PC-3 (cell line): Measurements from ENCODE around the gene SCN2B. TPM values are rescaled to one million over a fixed set of nuclear protein-coding genes. Genes with fewer than 3 reads are reported as not detected.

ENCODE experiments used
- ATAC-seq: fragments of 200-7000 bp; cut with Tn5 transposase; 2 replicates; pipeline ENCODE4 v1.9.1; 2020; ENCODE audit warnings: mild to moderate bottlenecking, moderate library complexity
- BruUV-seq: library from RNA; stranded (reverse); fragments of 400-500 nt; replicated peaks from 2 replicates; lab custom pipeline; 2021; lab: Mats Ljungman, UMichigan
- CTCF ChIA-PET: fragments of 300-600 bp; sonication (Branson Sonifier 250); formaldehyde crosslinking; loops from one replicate; lab custom pipeline; 2022; ENCODE audit warnings: antibody characterized with exemption; lab: Charles Lee
- POLR2A ChIA-PET: fragments of 300-600 bp; sonication (Branson Sonifier 250); formaldehyde crosslinking; loops from one replicate; lab custom pipeline; 2022; ENCODE audit warnings: antibody characterized with exemption; ENCODE audit not compliant: unreplicated experiment; lab: Charles Lee
- DNase-seq: peaks from one replicate; pipeline ENCODE4 v3.0.0-alpha.2; 2015
- H2AFZ ChIP-seq: fragments of 300-600 bp; sonication (generic); 2 replicates; pipeline ENCODE4 v1.6.0; 2016; ENCODE audit warnings: antibody characterized with exemption, low read length
- H3F3A ChIP-seq: fragments of 300-600 bp; sonication (generic); one replicate; pipeline ENCODE4 v1.6.0; 2017; ENCODE audit warnings: antibody characterized with exemption, low read length, control low read depth, mild to moderate bottlenecking; ENCODE audit not compliant: unreplicated experiment
- H3K27ac ChIP-seq: fragments of 300-600 bp; sonication (generic); 2 replicates; pipeline ENCODE4 v1.5.1; 2016; ENCODE audit warnings: mild to moderate bottlenecking, low read length
- H3K27me3 ChIP-seq: fragments of 300-600 bp; sonication (generic); 2 replicates; pipeline ENCODE4 v1.6.1; 2016; ENCODE audit warnings: low read length, mixed read lengths
- H3K36me3 ChIP-seq: fragments of 300-600 bp; sonication (generic); 2 replicates; pipeline ENCODE4 v1.6.1; 2016; ENCODE audit warnings: low read depth, mixed run types, low read length, mixed read lengths
- H3K4me1 ChIP-seq: fragments of 300-600 bp; sonication (generic); 2 replicates; pipeline ENCODE4 v1.5.1; 2016; ENCODE audit warnings: low read length; ENCODE audit not compliant: insufficient read depth
- H3K4me2 ChIP-seq: fragments of 300-600 bp; sonication (generic); 2 replicates; pipeline ENCODE4 v1.6.0; 2016; ENCODE audit warnings: low read length
- H3K4me3 ChIP-seq: fragments of 300-600 bp; sonication (generic); 2 replicates; pipeline ENCODE4 v1.5.1; 2016; ENCODE audit warnings: mild to moderate bottlenecking, low read length, mixed read lengths
- H3K79me2 ChIP-seq: fragments of 300-600 bp; sonication (generic); 2 replicates; pipeline ENCODE4 v1.6.1; 2017; ENCODE audit warnings: low read length, mixed read lengths
- H3K9ac ChIP-seq: fragments of 300-600 bp; sonication (generic); 2 replicates; pipeline ENCODE4 v1.6.0; 2016; ENCODE audit warnings: mild to moderate bottlenecking, low read length
- H3K9me2 ChIP-seq: fragments of 300-600 bp; sonication (generic); replicated peaks from 2 replicates; pipeline ENCODE4 v1.6.1; 2016; ENCODE audit warnings: mixed run types, low read length, mixed read lengths
- H3K9me3 ChIP-seq: fragments of 300-600 bp; sonication (generic); 2 replicates; pipeline ENCODE4 v1.6.1; 2016; ENCODE audit warnings: low read length, mixed read lengths
- H4K20me1 ChIP-seq: fragments of 300-600 bp; sonication (generic); 2 replicates; pipeline ENCODE4 v1.6.1; 2016; ENCODE audit warnings: low read length, mixed read lengths
- EZH2 ChIP-seq: fragments of 300-600 bp; sonication (generic); IDR thresholded peaks from one replicate; pipeline ENCODE4 v1.6.1; 2017; ENCODE audit warnings: antibody characterized with exemption, mild to moderate bottlenecking, low read length; ENCODE audit not compliant: unreplicated experiment
- EZH2phosphoT487 ChIP-seq: fragments of 300-600 bp; sonication (generic); IDR thresholded peaks from 2 replicates; pipeline ENCODE4 v1.6.1; 2018; ENCODE audit warnings: mild to moderate bottlenecking, antibody characterized with exemption, low read length, borderline replicate concordance
- intact Hi-C: fragments of 100-400 bp; cut with micrococcal nuclease; formaldehyde crosslinking; loops from 2 replicates; pipeline ENCODE4 v1.9.0; 2023
- total RNA-seq: library from RNA; depleted of rRNA; stranded (reverse); fragments of >200 nt; gene quantifications from 2 replicates; pipeline ENCODE4 v1.2.3, GENCODE V29; 2014
- TF ChIP-seq, protein P1 (sequence below): fragments of 300-600 bp; sonication (generic); conservative IDR thresholded peaks from 2 replicates; pipeline ENCODE4 v1.5.1; 2017; ENCODE audit warnings: antibody characterized with exemption, low read depth, mild to moderate bottlenecking, low read length

The SCN2B gene
- total RNA-seq, 1 experiment from 2014 or later: not detected

DNA sequence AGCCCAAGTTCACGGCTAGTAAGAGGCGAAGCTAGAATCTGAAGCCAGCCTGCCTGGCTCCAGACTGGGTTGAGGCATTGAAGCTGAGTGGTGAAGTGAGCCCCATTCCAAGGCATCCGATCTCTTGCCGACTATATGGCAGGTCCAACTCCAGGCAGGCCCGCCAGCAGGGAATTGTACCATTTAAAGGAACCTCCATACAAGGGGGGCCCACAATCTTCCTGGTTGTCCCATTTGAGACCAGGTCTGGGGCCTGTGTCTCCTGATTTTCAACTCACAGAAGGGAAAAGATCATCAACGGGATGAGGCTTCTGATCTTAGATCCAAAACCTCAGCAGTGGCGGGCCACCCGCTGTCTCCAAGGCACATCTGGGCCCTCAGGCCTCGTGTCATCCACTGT lies 4.1 kb downstream of the SCN2B start:
- Histone ChIP-seq H3K27me3 (peaks cover 31% of the 10 kb centered on the region), H3K9me3 (no peaks in the 10 kb centered on the region), H3K4me2 (no peak overlapping the region), H4K20me1 (no peaks in the 10 kb centered on the region), H3K36me3 (no peaks in the 10 kb centered on the region), H3K9me2 (no peaks in the 10 kb centered on the region), H3K4me3 (no peak overlapping the region), H3F3A (no peaks in the 10 kb centered on the region), H3K9ac (no peak overlapping the region), H3K4me1 (peaks cover 19% of the 10 kb centered on the region), H2AFZ (no peak overlapping the region), H3K27ac (no peak overlapping the region), H3K79me2 (no peaks in the 10 kb centered on the region)
- ATAC-seq (no peak), DNase-seq (no peak)
- no peak for TF ChIP-seq EZH2
- CTCF ChIA-PET: interaction anchor here (0.6 to 1.0 kb wide), 4 partner anchors 26 to 1365 kb away, joined by 3 to 8 read pairs (median 4); no protein-coding TSS in a partner anchor
- intact Hi-C loops: no loop called here
- no TSS peak for BruUV-seq
- POLR2A ChIA-PET: no interaction called here

DNA sequence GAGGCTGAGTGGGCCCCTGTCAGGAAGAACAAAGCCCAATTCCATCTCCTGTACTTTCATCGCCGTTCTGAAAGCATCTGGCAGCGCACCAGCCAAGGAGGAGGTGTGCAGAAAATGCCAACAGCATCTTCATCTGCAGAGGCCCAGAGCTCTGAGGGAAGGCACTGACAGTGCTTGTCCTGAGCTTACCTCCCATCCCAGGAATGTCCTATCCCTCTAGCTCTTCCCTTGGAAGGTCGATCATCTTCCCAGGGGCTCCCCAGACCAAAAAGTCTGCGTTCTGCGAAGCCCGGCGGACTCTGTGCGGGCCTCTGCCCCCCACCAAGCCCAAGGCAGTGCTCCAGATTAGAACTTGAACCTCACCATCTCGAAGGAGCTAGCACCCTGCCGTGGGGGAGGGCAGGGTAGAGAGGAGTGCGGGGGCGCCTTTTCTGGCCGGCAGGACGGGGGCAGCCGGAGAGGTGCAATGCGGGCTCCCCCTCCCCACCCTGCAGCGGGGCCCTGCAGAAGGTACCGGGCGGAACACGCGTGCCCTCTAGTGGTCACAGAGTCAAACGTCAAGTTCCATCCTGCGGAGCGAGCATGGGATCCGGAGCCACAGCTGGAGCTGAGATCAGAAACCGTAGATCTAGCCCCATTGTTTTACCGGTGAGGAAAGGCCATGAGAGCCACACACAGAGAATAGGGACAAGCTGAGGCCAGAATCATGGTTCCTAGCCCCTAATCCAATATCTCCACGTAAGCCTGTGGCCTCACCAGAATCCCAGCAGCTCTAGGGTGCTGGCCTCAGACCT lies 5.0 kb downstream of the SCN2B start:
- peaks cover 36% of the 10 kb centered on the region for H3K27me3 ChIP-seq
- intact Hi-C loops: loop anchor here (1.0 kb wide), 1 partner anchor 26 kb away; no protein-coding TSS in a partner anchor
- ChIA-PET POLR2A (no interaction called here), CTCF (interaction anchor here (0.6 to 1.0 kb wide), 6 partner anchors 27 to 1366 kb away, joined by 3 to 8 read pairs (median 4); no protein-coding TSS in a partner anchor)
- peak overlapping the region; percentile 60 for H2AFZ ChIP-seq
- no peaks in the 10 kb centered on the region for H3K9me3 ChIP-seq
- H3F3A ChIP-seq: no peaks in the 10 kb centered on the region
- TF ChIP-seq EZH2 (no peak), EZH2phosphoT487 (no peak)
- TF ChIP-seq, protein P1, sequence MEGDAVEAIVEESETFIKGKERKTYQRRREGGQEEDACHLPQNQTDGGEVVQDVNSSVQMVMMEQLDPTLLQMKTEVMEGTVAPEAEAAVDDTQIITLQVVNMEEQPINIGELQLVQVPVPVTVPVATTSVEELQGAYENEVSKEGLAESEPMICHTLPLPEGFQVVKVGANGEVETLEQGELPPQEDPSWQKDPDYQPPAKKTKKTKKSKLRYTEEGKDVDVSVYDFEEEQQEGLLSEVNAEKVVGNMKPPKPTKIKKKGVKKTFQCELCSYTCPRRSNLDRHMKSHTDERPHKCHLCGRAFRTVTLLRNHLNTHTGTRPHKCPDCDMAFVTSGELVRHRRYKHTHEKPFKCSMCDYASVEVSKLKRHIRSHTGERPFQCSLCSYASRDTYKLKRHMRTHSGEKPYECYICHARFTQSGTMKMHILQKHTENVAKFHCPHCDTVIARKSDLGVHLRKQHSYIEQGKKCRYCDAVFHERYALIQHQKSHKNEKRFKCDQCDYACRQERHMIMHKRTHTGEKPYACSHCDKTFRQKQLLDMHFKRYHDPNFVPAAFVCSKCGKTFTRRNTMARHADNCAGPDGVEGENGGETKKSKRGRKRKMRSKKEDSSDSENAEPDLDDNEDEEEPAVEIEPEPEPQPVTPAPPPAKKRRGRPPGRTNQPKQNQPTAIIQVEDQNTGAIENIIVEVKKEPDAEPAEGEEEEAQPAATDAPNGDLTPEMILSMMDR: peak; percentile 97
- no peak overlapping the region for H3K9ac ChIP-seq
- H3K79me2 ChIP-seq: no peaks in the 10 kb centered on the region
- no peaks in the 10 kb centered on the region for H3K9me2 ChIP-seq
- H3K27ac ChIP-seq: no peak overlapping the region
- BruUV-seq: no TSS peak
- ATAC-seq: peak; percentile 80
- H4K20me1 ChIP-seq: no peaks in the 10 kb centered on the region
- H3K4me2 ChIP-seq: peak overlapping the region; percentile 15; the same call in 1 of the 2 replicates
- H3K4me3 ChIP-seq: no peak overlapping the region
- peak; percentile 80 for DNase-seq
- peaks cover 19% of the 10 kb centered on the region for H3K4me1 ChIP-seq
- H3K36me3 ChIP-seq: no peaks in the 10 kb centered on the region

DNA sequence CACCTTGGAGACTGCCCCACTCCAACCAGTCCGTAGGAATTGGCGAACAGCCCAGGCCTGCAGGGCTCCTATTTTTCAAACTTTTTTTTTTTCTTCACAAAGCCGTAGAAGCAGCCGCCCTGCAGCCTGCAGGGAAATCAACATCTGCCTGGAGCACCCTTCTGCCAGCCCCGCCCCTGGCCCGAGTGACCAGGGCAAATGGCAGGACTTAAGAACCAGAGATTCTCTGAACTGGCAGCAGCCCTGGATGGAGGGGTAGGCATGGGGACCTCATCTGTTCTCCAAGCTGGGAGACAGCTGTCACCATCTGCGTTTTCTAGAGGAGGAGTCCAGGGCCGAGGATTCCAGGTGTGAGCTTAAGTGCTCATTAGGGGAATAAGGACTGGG lies 5.6 kb downstream of the SCN2B start:
- no peak for ATAC-seq
- no peaks in the 10 kb centered on the region for H3F3A ChIP-seq
- no peak for TF ChIP-seq EZH2phosphoT487
- TF ChIP-seq, protein P1: no peak
- TF ChIP-seq EZH2: no peak
- no peak overlapping the region for H3K4me3 ChIP-seq
- H3K79me2 ChIP-seq: no peaks in the 10 kb centered on the region
- intact Hi-C loops: loop anchor here (1.0 kb wide), 1 partner anchor 26 kb away; no protein-coding TSS in a partner anchor
- ChIA-PET POLR2A (no interaction called here), CTCF (interaction anchor here (1.0 kb wide), 1 partner anchor 33 kb away, joined by 3 read pairs; no protein-coding TSS in a partner anchor)
- no peak overlapping the region for H2AFZ ChIP-seq
- no TSS peak for BruUV-seq
- H3K36me3 ChIP-seq: no peaks in the 10 kb centered on the region
- no peak overlapping the region for H3K27ac ChIP-seq
- H3K4me2 ChIP-seq: no peak overlapping the region
- no peak for DNase-seq
- no peak overlapping the region for H3K9ac ChIP-seq
- no peaks in the 10 kb centered on the region for H3K9me2 ChIP-seq
- H3K4me1 ChIP-seq: peaks cover 16% of the 10 kb centered on the region
- H3K9me3 ChIP-seq: no peaks in the 10 kb centered on the region
- peaks cover 36% of the 10 kb centered on the region for H3K27me3 ChIP-seq
- H4K20me1 ChIP-seq: no peaks in the 10 kb centered on the region
